DMS79 treated with DMSO at 0.1 percent for 48 hours (cell line): ENCODE data around the gene GRIK1.

Experiments
- DNase-seq: peaks from one replicate; lab custom pipeline; 2025; lab: John Stamatoyannopoulos, UW

The GRIK1 gene

DNA sequence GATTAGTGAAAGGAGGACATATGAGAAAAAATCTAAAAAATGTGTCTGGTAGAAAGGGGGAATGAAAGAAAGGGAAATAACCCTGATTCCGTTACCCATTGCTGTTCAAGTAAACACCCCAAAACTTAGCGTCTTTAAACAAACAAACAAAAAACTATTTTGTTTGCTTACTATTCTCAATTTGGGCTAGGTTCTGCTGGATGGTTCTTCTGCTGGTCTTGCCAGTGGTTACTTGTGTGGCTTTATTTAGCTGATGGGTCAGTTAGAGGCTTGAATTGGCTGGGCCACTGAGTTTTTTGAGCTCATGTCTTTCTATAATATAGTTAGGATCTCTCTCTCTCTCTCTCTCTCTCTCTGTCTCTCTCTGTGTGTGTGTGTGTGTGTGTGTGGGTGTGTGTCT is 112.1 kb downstream of the GRIK1 start:
- DNase-seq, result no peak

DNA sequence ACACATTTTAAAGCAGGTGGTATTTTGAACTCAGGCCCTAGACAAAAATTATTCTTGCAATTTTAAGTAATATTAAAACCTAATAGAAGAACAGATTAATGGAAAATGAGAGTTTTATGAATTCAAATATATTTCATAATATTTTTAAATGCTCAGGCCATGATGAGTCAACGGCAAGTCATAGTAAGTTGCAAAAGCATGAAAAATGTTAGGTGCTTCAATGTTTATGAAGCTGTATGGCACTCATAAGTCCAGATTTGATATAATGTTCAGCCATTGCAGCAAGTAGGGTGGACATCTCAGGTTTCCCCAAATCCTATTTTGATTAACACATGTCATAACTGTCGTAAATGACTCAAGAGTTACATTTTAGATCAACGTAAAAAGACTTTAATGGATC is 112.6 kb downstream of the GRIK1 start:
- DNase-seq, result no peak

DNA sequence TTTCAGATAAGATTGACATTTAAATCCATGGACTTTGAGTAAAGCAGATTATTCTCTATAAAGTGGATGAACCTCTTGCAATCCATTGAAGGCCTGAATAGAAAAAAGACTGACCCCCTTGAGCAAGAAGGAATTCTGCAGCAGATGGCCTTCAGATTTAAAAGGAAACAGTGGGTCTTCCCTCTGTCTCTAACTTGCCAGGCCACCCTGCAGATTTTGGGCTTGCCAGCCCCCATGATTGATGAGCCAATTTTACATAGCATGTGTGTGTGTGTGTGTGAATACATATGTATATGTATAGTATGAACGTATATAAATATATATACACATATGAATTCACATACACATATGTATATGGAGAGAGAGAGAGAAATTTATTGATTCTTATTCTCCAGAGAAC is 113.4 kb downstream of the GRIK1 start:
- DNase-seq, result no peak

DNA sequence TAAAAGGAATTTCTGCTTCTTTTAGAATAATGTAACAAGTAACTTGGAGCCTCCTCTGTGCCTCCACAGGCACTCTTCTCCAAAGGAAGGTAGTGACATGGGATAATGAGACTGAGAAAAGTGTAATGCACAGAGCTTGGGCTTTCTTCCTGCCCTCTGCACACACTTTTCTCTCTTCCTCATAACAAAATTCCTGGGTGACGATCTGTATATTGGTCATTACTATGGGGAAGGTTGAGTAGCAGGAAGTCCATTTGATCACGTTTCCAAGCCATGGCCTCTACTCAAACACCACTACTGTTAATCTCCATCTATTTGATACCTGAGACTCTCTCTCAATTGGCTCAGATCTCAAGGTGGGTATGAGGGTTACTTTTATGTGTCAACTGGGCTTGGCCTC is 113.9 kb downstream of the GRIK1 start:
- DNase-seq, result no peak

DNA sequence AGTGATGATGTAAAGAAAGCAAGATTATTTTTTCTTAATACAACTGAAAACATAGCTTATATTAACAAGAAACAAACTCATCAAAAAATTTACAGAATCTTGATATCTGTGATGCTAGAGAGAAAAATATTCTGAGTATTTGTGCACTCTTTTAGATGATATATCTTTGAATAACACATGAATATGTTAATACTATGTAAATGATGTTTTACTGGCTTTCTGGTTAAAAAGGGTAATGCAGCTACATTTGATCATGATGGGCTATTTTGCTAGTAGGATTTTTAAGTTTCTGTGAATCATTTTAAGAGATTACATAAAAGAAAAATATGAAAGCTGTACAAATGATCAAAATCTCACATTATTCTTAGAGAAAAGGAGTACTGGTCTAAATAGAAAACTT is 114.5 kb downstream of the GRIK1 start:
- no peak for DNase-seq

DNA sequence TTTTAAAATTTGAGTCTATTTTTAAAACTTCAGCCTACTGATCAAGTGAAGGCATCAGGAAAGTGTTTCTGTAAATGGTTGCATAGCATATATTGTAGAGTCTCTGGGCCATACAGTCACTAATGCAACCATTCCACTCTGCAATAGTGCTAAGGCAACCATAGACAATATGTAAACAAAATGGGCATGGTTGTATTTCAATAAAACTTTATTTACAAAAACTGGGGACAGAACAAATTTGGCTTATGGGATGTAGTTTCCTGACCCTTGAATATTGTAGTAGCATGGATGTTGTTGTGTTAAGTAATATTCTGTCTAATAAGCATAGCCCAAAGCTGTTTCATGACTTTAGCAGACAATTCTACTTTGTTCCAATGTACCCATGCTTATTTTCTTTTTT is 117.7 kb downstream of the GRIK1 start:
- DNase-seq, result no peak

DNA sequence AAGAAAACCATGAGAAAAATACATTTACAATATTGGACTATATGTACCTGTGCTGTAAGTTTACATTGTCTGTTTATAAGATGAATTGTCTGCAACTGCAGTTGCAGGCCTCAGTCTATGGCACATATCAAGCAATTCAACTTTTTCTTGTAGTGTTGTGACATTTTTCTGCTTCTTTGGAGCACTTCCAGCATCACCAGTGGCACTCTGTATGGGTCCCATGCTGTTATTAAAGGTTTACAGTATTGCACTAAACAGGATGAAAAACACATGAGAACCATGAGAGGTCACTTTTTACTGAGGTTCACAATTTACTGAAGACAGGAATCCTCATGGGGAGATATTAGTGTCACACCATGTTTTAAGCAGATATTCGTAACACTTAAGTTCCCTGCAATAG is 118.6 kb downstream of the GRIK1 start:
- no peak for DNase-seq

DNA sequence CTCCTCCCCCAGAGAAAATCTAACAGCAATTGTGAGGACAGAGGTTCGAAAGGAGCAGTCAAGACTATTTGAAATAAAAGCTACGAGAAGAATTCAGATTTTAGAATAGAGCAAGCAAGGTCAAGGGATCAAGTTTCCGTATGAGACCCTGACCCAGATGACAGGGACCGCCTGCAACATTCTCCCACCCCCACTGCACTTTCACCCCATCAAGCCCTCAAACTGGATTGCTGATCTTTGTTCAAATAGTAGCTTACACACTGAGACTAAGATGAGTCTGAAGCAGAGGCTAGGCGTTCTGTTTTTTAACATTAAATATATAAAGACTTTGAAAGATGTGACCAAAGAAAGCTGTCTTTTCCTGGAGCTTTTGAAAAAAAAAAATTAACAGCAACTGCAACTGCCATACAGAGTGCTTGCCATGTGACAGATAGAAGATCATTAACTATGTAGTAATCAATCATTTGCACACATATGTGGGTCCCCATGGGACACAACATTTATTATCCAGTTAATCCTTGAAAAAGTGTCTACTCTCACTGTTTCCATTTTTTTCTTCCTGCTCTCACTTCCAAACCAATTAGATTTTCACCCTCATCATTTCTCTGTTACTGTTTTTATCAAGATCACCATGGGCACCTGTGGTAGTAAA is 120.0 kb downstream of the GRIK1 start:
- DNase-seq, result no peak

DNA sequence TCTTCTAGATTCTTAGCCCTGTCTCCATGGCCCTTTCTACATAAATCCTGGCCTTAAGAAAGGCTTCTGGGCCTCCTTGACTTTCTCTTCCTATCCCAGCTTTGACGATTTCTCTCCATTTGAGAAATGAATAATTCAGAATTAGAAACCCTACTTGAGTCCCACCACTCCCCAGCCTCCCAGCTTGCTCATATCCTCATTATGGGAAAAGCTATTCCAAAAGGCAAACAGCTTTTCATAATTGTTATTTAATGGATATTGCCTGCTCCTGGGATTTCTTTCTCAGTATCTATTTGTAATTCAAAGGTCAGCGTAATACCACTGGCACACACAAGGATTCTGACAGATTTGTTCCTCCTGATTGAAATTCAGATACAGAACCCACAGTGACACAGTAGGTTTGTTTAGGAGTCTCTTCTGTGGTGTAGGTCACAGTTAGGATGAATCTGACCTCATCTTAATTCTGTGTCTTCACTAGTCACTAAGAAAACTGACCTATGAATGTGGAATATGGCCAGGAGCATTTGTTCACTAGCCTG is 121.3 kb downstream of the GRIK1 start:
- DNase-seq, result no peak

DNA sequence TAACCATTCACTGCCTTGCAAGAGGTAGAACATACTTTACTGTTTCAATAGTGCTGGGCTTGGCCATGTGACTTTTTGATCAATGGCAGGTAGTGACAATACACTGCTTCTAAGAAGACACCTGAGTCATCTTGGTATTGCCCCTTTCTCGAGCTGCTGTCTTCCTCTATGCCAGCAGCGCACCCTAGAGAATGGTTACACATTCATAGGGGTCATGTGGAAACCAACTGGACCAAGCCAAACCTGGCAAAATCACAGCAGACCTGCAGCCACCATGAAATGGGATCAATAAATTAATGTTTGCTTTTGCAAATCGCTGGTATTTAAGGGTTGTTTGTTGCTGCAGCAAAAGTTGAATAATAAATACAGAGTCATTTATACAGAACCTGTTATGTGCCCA is 122.3 kb downstream of the GRIK1 start:
- DNase-seq, result no peak

DNA sequence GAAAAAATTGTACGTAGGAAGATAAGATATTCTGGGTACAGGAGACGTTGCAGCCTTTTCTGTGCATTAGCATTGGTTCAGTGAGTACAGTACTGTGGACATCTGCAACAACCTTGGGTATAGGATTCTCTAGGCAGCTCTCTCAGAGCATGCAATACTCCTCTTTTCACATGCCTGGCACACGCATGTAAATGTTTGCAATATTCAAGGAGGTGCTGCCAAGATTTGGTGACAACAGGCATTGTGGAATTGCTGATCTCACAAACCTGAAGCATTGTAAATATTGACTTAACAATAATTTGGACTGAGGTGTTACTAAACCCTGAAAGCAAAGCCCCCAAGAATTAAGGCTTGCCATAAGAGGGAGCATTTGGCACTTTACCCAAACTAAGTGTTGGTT is 126.8 kb downstream of the GRIK1 start:
- DNase-seq, result no peak

DNA sequence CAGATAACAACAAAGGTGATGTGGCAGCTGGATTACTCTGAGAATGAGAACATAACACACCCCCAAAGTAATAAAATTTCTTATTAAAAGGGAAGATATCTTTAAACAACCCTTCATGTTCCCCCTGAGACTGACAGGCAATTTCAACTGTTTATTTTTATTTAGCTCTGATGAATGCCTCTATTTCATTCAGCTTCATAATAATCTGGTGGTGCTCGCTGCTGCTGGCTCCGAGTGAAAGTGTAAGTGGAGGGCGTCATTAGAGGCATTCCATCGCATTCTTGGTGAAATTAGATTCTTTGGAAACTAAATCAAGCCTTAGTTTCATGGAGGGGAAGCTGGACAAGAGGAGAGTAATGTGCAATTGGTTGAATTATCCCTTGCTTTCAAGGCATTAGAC is 128.9 kb downstream of the GRIK1 start:
- no peak for DNase-seq

DNA sequence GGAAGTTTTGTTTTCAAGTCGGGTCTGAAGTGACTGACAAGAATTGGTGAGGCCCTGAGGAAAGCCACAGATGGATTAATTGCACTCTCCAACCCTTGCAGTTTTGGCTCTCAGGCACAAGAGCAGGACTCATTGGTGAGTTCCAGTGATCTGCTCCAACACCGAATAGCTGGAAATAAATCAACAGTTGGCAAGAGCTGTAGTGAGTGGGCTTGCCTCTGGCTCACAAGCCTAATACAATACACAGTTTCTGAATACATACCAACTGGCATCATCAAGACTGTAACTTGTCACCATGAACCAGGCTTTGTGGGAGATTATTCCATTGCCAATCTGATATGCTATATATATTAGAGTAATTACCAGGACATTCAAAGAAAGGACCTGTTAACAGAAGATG is 131.6 kb downstream of the GRIK1 start:
- no peak for DNase-seq

DNA sequence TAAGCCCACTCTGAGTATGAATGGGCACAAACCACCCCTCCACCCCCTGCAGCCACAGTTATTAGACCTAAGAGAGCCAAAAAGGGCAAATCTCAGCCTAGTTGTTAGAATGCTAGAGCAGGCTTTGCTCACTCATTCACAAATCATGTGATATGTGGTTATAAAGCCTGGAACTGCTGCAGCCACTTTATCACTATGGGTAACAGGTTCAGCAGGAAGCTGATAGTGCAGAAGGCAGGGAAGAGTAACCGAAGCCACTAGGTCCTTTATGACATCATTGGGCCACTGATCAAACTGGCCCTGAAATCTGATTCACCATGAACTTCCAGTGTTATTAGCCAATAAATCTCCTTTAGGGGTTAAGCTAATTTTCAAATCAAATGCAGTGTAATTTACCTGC is 134.7 kb downstream of the GRIK1 start:
- DNase-seq, result no peak

DNA sequence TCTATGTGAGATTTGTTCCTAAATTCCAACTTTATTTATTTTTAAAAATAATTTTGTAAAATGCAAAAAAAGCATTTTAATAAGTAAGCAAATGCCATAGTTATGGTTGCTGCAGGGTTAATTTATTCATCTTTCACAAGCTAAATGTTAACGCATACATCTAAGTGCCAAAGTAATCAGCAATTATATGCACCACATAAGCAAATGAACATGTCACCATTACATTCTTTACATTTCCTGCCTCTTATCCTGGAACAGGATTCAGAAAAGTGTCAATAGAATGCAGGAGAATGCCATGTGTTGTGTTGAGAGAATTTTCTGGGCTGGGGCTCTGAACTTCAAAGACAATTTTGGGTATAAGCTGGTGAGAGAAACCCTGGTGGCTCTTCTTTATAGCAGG is 136.6 kb downstream of the GRIK1 start:
- no peak for DNase-seq

DNA sequence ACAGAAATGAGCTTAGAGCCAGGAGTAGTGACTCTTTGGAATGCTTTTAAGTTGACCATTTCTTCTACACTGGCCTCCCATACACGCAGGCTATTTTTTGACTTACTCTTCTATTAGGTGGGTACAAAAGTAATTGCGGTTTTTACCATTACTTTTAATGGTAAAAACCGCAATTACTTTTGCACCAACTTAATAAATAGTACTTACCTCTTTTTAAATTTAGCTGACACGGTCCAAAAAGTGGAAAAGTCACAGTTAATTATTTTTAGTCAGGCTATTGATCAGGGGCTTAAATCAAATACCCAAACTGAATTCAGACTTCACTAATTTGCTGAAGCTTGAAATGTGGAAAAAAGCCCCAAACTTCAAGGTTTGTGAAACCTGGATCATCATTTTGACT is 138.7 kb downstream of the GRIK1 start:
- no peak for DNase-seq

DNA sequence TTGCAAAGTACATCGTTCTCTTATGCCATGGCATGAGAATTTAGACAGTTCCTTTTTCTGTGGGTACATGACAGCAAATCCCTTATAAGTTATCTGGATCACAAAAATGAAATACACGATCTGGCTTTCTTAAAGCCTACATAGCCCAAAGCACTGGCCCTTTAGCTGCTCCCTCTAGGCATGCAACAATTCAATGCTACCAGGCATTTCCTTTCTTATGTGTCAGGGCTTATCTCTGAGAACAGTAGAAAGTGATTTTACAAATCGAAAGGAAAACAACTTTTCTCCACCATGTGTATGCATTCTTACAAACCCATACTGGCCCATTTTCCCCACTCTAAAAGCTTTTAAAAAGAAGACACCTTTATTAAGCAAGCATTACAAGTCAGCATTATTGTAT is 139.7 kb downstream of the GRIK1 start:
- no peak for DNase-seq

DNA sequence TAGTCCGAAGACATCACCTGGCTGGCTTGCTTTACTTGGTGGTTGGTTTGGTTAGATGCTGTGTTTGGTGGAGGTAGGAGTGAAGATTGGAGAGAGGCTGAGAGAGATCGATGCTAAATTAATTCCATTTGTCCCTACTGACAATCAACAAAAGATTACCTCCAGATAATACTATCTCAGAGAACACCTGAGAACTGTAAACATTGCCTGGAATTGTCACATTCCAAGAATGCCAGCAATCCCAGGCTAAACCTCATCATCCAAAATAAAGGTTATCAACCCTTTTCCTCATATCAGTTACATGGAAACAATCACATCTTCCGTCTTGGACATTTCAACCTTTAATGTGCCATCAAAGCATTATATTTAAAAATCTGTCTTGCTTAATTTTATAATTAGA is 141.0 kb downstream of the GRIK1 start:
- DNase-seq, result no peak

DNA sequence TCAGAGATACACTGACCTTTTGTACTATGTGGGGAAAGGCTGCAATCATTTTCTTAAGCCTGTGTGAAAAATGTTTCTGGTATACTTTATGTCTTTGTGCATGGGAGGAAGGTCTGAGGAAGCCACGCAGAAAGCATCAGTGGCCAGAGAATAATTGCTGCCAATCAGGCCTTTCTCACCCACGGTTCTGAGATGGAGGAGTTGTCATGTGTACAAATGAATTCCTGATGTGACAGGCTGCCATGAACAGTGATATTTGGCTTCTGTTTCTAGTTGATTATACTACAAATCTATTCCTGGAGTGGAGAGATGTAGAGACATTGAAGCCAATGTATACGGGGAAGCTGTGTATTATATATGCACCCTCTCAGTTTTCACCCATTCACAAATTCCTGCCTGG is 142.6 kb downstream of the GRIK1 start:
- DNase-seq, result no peak

DNA sequence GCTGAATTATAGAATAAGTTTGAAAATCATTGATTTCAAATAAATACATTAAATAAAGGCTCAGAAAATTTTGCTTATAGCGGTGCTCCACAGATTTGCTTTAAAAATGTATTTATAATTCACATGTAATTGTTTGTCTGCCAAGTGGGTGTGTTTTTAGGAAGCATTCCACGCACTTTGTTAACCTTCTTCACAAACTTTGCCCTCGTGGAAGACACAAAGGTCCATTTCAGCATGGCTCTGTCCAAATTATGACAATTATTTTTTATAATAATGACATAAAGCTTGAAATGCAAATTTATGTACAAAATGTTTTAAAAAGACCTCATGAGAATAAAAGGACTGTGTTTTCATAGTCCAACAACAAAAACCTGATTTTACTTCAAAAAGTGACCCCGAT is 146.1 kb downstream of the GRIK1 start:
- DNase-seq, result no peak

DNA sequence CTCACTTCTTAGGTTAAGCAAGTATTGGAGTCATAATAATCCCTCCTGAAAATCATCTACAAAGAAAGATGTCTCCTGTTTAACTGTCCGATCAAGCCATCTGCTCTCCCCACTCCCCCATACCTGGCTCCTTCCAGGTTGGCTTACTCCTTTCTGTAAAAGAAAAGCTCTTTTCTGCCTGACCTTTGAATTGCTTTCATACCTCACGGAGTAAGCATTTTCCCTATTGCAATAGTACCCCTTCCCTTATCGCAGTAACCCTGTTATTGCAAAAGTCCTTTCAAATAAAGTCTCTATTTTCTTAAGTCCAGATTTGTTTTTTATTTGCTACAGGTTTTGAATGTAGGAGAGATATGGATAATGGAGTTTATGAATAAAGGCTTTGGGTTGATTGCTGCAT is 150.4 kb downstream of the GRIK1 start:
- DNase-seq, result no peak

DNA sequence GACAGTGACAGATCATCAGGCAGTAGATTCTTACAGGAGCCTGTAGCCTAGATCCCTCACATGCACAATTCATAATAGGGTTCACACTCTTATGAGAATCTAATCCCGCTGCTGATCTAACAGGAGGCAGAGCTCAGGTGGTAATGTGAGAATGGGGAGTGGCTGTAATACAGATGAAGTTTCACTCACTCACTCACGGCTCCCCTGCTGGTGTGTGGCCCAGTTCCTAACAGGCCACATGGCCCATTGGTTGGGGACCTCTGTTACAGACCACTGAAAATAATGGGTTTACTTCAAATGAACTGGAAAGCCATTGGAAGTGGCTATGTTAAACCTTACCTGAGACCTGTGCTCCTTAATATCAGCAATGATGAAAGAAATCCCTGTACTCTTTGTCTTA is 151.0 kb downstream of the GRIK1 start:
- no peak for DNase-seq

DNA sequence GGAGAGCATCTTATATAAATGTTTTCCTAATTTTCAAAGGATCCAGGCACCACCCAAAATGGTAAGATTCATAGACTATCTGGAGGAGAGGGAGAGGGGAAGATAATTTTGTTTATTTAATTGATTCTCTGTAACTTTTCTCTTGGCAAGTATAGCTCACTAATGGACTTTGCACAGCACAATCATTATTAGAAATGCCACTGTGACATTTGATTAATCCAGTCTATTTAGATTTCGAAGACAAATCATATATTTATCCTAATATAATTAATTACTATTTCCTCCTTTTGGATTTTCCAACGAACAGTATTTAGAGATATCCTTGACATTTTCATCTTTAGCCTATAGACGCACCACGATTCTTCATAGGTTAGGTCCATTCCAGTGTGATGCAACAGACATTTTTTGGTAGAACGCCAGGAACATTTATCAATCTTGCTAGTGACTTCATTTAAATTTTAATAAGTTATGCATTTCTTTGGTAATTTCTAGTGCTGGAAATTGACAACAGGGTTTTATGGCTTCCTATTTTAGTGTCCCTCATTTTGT is 152.4 kb downstream of the GRIK1 start:
- DNase-seq, result no peak
